DND-41 (cell line): Measurements from ENCODE around the gene PAH.

Experiments
- ATAC-seq: fragments of 200-7000 bp; cut with Tn5 transposase; 3 replicates; pipeline ENCODE4 v1.9.1; 2021; ENCODE audit warnings: low read depth; ENCODE audit not compliant: insufficient read depth
- DNase-seq: peaks from one replicate; pipeline ENCODE4 v3.0.0-alpha.2; 2020
- H2AFZ ChIP-seq: 2 replicates; pipeline ENCODE4 v1.6.0; 2012; ENCODE audit warnings: low read depth, low read length
- H3K27ac ChIP-seq: 2 replicates; pipeline ENCODE4 v1.5.1; 2012; ENCODE audit warnings: low read length, inconsistent platforms
- H3K27me3 ChIP-seq: fragments of 200-600 bp; sonication (generic); 2 replicates; pipeline ENCODE4 v1.6.0; 2012; ENCODE audit warnings: low read length, mild to moderate bottlenecking, inconsistent platforms; ENCODE audit not compliant: insufficient read depth, poor library complexity
- H3K36me3 ChIP-seq: 2 replicates; pipeline ENCODE4 v1.5.1; 2012; ENCODE audit warnings: low read length, inconsistent platforms; ENCODE audit not compliant: insufficient read depth
- H3K4me1 ChIP-seq: 2 replicates; pipeline ENCODE4 v1.5.1; 2012; ENCODE audit warnings: mild to moderate bottlenecking, low read length; ENCODE audit not compliant: insufficient read depth
- H3K4me2 ChIP-seq: 2 replicates; pipeline ENCODE4 v1.6.0; 2012; ENCODE audit warnings: mild to moderate bottlenecking, moderate library complexity, low read length, inconsistent platforms; ENCODE audit not compliant: insufficient read depth
- H3K4me3 ChIP-seq, 2 experiments: fragments of 200-600 bp in 1 of 2; shearing (Covaris generic) in 1 of 2; 2 replicates each; pipeline ENCODE4 v1.5.1; 2012 to 2016; ENCODE audit warnings: inconsistent platforms in 2 of 2, low read length in 2 of 2, mild to moderate bottlenecking in 2 of 2, low read depth in 1 of 2, moderate library complexity in 1 of 2
- H3K79me2 ChIP-seq: 2 replicates; pipeline ENCODE4 v1.6.0; 2012; ENCODE audit warnings: low read length, inconsistent platforms; ENCODE audit not compliant: insufficient read depth
- H3K9ac ChIP-seq: 2 replicates; pipeline ENCODE4 v1.6.0; 2012; ENCODE audit warnings: low read depth, mild to moderate bottlenecking, inconsistent platforms, low read length, moderate library complexity
- H3K9me3 ChIP-seq: 2 replicates; pipeline ENCODE4 v1.5.1; 2012; ENCODE audit warnings: low read length, moderate library complexity, mild to moderate bottlenecking, inconsistent platforms; ENCODE audit not compliant: insufficient read depth, severe bottlenecking
- H4K20me1 ChIP-seq: 2 replicates; pipeline ENCODE4 v1.6.0; 2012; ENCODE audit warnings: low read length; ENCODE audit not compliant: insufficient read depth
- CTCF ChIP-seq: IDR thresholded peaks from 2 replicates; pipeline ENCODE4 v1.5.1; 2012; ENCODE audit warnings: borderline replicate concordance, low read length, moderate library complexity, mild to moderate bottlenecking; ENCODE audit not compliant: poor library complexity, severe bottlenecking; ENCODE audit errors: extremely low read depth
- EZH2 ChIP-seq: IDR thresholded peaks from 3 replicates; pipeline ENCODE4 v1.6.1; 2012; ENCODE audit warnings: borderline replicate concordance, low read depth, mild to moderate bottlenecking, moderate library complexity, low read length, inconsistent platforms; ENCODE audit not compliant: severe bottlenecking

PAH gene

GRCh38 chr12:102958073-102958829 is 41.2 kb upstream of the PAH start:
- ATAC-seq (no peak), DNase-seq (no peak)
- Histone ChIP-seq H3K27me3 (peaks cover 6% of the 10 kb centered on the region), H2AFZ (no peak overlapping the region), H3K79me2 (no peaks in the 10 kb centered on the region), H3K4me1 (no peaks in the 10 kb centered on the region), H3K9ac (no peak overlapping the region), H4K20me1 (no peaks in the 10 kb centered on the region), H3K36me3 (no peaks in the 10 kb centered on the region), H3K27ac (no peak overlapping the region), H3K4me2 (no peak overlapping the region), H3K4me3 (no peak overlapping the region), H3K9me3 (no peaks in the 10 kb centered on the region)
- TF ChIP-seq EZH2 (no peak), CTCF (no peak)

DNA sequence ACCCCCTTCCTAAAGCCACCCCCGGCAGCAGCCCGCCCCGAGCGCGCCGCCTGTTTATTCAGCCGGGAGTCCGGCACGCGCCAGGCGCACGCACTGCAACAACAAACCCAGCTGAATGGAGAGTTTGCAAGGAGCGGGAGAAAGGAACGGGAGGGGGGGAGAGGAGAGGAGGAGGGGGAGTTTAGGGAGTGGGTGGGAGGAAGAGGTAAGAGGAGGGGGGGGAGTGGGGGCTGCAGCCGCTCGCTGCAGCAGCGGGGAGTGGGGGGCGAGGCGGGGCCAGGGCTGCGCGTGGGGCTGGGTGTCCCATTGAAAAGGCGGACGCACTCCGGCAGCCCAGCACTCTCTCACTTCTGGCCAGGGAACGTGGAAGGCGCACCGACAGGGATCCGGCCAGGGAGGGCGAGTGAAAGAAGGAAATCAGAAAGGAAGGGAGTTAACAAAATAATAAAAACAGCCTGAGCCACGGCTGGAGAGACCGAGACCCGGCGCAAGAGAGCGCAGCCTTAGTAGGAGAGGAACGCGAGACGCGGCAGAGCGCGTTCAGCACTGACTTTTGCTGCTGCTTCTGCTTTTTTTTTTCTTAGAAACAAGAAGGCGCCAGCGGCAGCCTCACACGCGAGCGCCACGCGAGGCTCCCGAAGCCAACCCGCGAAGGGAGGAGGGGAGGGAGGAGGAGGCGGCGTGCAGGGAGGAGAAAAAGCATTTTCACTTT is 40.5 kb upstream of the PAH start, which contains the start of gene ASCL1:
Gene ASCL1 (plus strand): TSS at position 336 of the 712 bp plus-strand sequence. CDS start 571 bp downstream, outside the sequence.
- peaks cover 6% of the 10 kb centered on the region for H3K27me3 ChIP-seq
- no peak within 1 kb of the TSS for H2AFZ ChIP-seq
- H3K4me2 ChIP-seq = no peak within 1 kb of the TSS

DNA sequence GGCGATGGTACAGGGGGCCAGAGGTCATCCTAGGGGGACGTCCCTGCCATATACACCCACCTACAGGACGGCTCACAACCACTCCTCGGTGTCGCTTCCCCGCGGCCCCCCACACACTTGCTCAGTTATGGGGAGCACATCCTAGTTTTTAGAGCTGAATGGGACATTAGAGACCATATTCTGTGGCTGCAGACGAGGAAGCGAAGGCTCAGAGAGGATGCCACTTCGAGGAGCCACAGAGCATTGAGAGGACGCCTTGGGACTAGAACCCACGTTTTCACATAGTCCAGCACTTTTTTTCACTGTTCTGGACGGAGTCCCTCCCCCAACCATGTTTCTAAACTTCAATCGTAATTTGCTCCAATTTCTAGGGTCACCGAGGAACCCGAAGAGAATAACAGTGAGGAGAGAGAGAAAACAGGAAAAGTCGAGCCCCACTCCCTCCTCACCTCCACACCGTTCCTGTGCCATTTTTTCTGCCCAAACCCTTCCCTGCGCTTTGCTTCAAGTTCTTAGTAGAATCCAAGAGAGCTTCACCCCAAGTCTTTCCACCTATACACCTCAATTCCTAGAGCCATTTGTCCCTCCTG is 39.8 kb upstream of the PAH start:
- Histone ChIP-seq H3K9me3 (no peaks in the 10 kb centered on the region), H3K4me2 (no peak overlapping the region), H3K36me3 (no peaks in the 10 kb centered on the region), H3K4me3 (no peak overlapping the region), H3K27me3 (peaks cover 6% of the 10 kb centered on the region), H3K27ac (no peak overlapping the region), H4K20me1 (no peaks in the 10 kb centered on the region), H3K9ac (no peak overlapping the region), H2AFZ (no peak overlapping the region), H3K4me1 (no peaks in the 10 kb centered on the region), H3K79me2 (no peaks in the 10 kb centered on the region)
- ATAC-seq (no peak), DNase-seq (no peak)
- TF ChIP-seq CTCF (no peak), EZH2 (no peak)

More for the DNA sequence above, 40.5 kb upstream of the PAH start, which contains the start of gene ASCL1:
- Histone ChIP-seq H3K4me3 (no peak within 1 kb of the TSS), H3K9ac (no peak within 1 kb of the TSS), H4K20me1 (no peaks in the 10 kb centered on the region), H3K4me1 (no peaks in the 10 kb centered on the region), H3K9me3 (no peaks in the 10 kb centered on the region), H3K79me2 (no peaks in the 10 kb centered on the region), H3K27ac (no peak within 1 kb of the TSS), H3K36me3 (no peaks in the 10 kb centered on the region)
- no peak for DNase-seq
- no peak for TF ChIP-seq EZH2
- no peak for TF ChIP-seq CTCF
- no peak for ATAC-seq
